Activated T-helper 2 cell treated with anti-CD3 and anti-CD28 coated beads, Interferon-gamma antibody, Interleukin-2, Interleukin-4, amounts not matched to agents 10 μg/mL and 5 μg/mL and 100 μg/mL, durations not matched to agents 14 hours and 24 hours and 36 hours (primary cell): ENCODE data around the gene XIST. TPM values are rescaled to one million over a fixed set of nuclear protein-coding genes. Genes with fewer than 3 reads are reported as not detected.
"Not testable (repeated sequence)": the region's sequence is repeated elsewhere in the genome, so short reads cannot be mapped to it uniquely, and the experiment has no call there.

ENCODE experiments used
- DNase-seq: peaks from one replicate; pipeline ENCODE4 v3.0.0; 2021; ENCODE audit warnings: low spot score
- H3K27ac Mint-ChIP-seq: one replicate; pipeline ENCODE4 v1.8.0; 2021; ENCODE audit warnings: mixed read lengths
- H3K27me3 Mint-ChIP-seq: one replicate; pipeline ENCODE4 v1.8.0; 2021; ENCODE audit warnings: low read depth, mixed read lengths
- H3K36me3 Mint-ChIP-seq: one replicate; pipeline ENCODE4 v1.8.0; 2021; ENCODE audit warnings: low read depth, mixed read lengths
- H3K4me1 Mint-ChIP-seq: one replicate; pipeline ENCODE4 v1.8.0; 2021; ENCODE audit warnings: low read depth, mixed read lengths
- H3K4me3 Mint-ChIP-seq: one replicate; pipeline ENCODE4 v1.8.0; 2021; ENCODE audit warnings: low read depth, mild to moderate bottlenecking, moderate library complexity, mixed read lengths
- H3K9me3 Mint-ChIP-seq: one replicate; pipeline ENCODE4 v1.8.0; 2021; ENCODE audit warnings: mixed read lengths
- intact Hi-C: fragments of 100-400 bp; cut with micrococcal nuclease; formaldehyde crosslinking; loops from one replicate; pipeline ENCODE4 v1.15.1; 2023
- total RNA-seq: library from RNA; stranded (reverse); gene quantifications from 2 replicates; pipeline ENCODE4 v1.2.3, GENCODE V29; 2022

Gene XIST
- total RNA-seq, result not detected in 2 replicates

DNA sequence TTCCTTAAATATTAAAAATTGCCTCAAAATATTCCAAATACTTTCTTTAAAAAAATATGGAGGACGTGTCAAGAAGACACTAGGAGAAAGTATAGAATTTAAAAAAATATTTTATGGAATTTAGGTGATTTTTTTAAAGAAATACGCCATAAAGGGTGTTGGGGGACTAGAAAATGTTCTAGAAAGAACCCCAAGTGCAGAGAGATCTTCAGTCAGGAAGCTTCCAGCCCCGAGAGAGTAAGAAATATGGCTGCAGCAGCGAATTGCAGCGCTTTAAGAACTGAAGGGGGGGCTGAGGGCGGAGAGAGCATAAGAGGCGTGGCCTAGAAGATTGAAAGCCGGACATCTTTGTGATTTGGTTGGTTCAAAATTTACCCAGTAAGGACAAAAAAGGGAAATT lies at the start of gene XIST:
Gene XIST (minus strand): TSS at position 248 of the 400 bp plus-strand sequence.
- Mint-ChIP-seq H3K36me3 (no peaks in the 10 kb centered on the region), H3K4me1 (no peaks in the 10 kb centered on the region), H3K4me3 (no peak within 1 kb of the TSS), H3K27ac (no peak within 1 kb of the TSS), H3K9me3 (no peaks in the 10 kb centered on the region), H3K27me3 (no peaks in the 10 kb centered on the region)
- no peak for DNase-seq
- intact Hi-C loops, result no loop called here

DNA sequence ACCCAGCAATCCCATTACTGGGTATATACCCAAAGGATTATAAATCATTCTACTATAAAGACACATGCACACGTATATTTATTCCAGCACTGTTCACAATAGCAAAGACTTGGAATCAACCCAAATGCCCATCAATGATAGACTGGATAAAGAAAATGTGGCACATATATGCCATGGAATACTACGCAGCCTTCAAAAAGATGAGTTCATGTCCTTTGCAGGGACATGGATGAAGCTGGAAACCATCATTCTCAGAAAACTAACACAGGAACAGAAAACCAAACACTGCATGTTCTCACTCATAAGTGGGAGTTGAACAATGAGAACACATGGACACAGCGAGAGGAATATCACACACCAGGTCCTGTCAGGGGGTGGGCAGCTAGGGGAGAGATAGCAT lies 45.8 kb upstream of the XIST start:
- H3K27me3 Mint-ChIP-seq, H3K4me1 Mint-ChIP-seq, H3K9me3 Mint-ChIP-seq, H3K27ac Mint-ChIP-seq, H3K4me3 Mint-ChIP-seq, intact Hi-C loops, DNase-seq, H3K36me3 Mint-ChIP-seq: not testable (repeated sequence)

DNA sequence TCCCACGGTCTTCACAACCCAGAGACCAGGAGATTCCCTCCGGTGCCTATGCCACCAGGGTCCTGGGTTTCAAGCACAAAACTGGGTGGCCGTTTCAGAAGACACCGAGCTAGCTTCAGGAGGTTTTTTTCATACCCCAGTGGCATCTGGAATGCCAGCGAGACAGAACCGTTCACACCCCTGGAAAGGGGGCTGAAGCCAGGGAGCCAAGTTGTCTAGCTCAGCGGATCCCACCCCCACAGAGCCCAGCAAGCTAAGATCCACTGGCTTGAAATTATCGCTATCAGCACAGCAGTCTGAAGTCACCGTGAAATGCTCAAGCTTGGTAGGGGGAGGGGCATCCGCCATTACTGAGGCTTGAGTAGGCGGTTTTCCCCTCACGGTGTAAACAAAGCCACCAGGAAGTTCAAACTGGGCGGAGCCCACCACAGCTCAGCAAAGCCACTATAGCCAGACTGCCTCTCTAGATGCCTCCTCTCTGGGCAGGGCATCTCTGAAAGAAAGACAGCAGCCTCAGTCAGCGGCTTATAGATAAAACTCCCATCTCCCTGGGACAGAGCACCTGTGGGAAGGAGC lies 40.1 kb upstream of the XIST start:
- H3K4me1 Mint-ChIP-seq, intact Hi-C loops, H3K36me3 Mint-ChIP-seq, DNase-seq, H3K4me3 Mint-ChIP-seq, H3K27me3 Mint-ChIP-seq, H3K9me3 Mint-ChIP-seq, H3K27ac Mint-ChIP-seq: not testable (repeated sequence)

DNA sequence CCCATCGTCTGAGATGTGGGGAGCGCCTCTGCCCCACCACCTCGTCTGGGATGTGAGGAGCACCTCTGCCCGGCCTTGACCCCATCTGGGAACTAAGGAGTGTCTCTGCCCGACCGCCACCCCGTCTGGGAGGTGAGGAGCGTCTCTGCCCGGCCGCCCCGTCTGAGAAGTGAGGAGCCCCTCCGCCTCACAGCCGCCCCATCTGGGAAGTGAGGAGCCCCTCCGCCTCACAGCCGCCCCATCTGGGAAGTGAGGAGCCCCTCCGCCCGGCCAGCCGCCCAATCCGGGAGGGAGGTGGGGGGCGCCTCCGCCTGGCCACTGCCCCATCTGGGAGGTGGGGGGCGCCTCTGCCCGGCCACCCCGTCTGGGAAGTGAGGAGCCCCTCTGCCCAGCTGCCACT lies 29.7 kb upstream of the XIST start:
- H3K4me3 Mint-ChIP-seq, H3K27me3 Mint-ChIP-seq, H3K36me3 Mint-ChIP-seq, intact Hi-C loops, DNase-seq, H3K4me1 Mint-ChIP-seq, H3K27ac Mint-ChIP-seq: not testable (repeated sequence)
- H3K9me3 Mint-ChIP-seq, result peaks cover 19% of the 10 kb centered on the region

DNA sequence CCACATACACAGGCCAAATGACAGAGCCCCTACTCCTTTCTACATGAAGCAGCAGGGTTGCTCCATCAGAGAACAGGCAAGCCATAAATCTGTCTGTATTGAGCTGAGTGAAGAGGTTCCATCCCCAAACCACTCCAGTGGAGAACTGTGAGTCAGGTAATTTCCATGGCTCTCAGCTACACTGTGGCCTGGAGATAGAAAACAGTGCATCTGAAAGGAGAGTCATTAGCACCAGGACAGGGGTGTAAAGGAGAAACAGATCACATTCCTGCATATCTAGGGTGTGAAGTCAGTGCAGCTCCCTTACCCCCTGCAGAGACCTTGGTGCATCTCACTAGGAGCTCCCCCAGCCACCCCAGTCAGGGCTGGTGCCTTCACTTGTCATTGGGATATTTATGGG lies 25.2 kb upstream of the XIST start:
- no peaks in the 10 kb centered on the region for H3K27me3 Mint-ChIP-seq
- H3K4me3 Mint-ChIP-seq, result no peak overlapping the region
- no peaks in the 10 kb centered on the region for H3K4me1 Mint-ChIP-seq
- H3K9me3 Mint-ChIP-seq, result peaks cover 15% of the 10 kb centered on the region
- no peaks in the 10 kb centered on the region for H3K36me3 Mint-ChIP-seq
- no peak overlapping the region for H3K27ac Mint-ChIP-seq
- intact Hi-C loops, result no loop called here
- no peak for DNase-seq

DNA sequence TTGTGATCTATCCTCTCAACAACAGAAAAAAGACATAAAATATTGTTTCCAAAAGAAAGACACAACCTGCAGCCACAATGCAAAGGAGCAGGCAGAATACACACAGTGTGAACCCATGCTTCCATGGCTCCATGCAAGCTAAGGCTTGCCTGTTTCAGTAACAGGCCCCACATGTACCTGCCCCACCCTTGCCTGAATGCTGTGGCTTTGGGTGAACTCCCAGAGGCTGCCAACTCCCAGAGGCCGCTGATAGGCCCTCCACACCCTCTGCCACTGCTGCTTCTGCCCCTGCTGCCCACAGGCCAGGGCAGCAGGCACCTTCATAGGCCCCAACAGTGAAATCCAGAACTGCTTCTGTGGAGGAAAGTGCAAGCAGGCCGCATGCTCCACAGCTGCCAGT lies 24.4 kb upstream of the XIST start:
- intact Hi-C loops, result no loop called here
- Mint-ChIP-seq H3K27ac (no peak overlapping the region), H3K9me3 (peaks cover 15% of the 10 kb centered on the region), H3K4me1 (peaks cover 2% of the 10 kb centered on the region), H3K4me3 (no peak overlapping the region), H3K27me3 (no peaks in the 10 kb centered on the region), H3K36me3 (no peaks in the 10 kb centered on the region)
- DNase-seq, result no peak

DNA sequence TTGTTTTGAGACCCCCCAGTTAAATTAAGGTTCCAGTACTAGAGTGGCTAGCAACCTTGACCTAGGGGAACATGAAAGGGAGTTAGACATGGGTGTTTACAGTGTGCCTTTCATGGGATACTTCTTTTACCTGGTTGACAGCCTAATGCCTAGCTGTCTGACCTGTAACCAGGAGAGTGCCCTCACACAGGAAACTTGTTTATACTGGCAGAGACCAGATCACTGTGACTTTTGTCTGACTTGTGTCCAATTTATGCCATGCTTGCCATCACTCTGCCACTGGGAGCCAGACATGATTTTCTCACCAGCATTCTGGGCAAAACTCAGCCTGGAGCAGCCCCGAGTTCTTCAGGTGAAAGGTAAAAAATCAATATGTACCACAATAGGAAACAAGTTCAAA lies 16.4 kb upstream of the XIST start:
- Mint-ChIP-seq H3K4me1 (peaks cover 2% of the 10 kb centered on the region), H3K36me3 (no peaks in the 10 kb centered on the region), H3K4me3 (no peak overlapping the region), H3K9me3 (no peaks in the 10 kb centered on the region), H3K27ac (no peak overlapping the region), H3K27me3 (no peaks in the 10 kb centered on the region)
- DNase-seq, result no peak
- intact Hi-C loops, result no loop called here

DNA sequence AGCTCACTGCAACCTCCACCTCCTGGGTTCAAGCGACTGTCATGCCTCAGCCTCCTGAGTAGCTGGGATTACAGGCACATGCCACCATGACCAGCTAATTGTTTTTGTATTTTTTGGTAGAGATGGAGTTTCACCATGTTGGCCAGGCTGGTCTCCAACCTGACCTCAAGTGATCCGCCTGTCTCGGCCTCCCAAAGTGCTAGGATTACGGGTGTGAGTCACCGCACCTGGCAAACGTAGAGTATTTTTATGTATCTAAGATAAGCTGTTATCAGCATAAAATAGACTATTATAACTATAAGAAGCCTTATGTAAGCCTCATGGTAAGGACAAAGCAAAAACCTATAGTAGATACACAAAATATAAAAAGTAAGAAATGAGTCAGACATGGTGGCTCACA lies 14.6 kb upstream of the XIST start:
- H3K27me3 Mint-ChIP-seq, result no peaks in the 10 kb centered on the region
- intact Hi-C loops, result no loop called here
- H3K4me1 Mint-ChIP-seq, result peaks cover 2% of the 10 kb centered on the region
- H3K9me3 Mint-ChIP-seq, result no peaks in the 10 kb centered on the region
- no peak overlapping the region for H3K27ac Mint-ChIP-seq
- DNase-seq, result no peak
- H3K4me3 Mint-ChIP-seq, result no peak overlapping the region
- H3K36me3 Mint-ChIP-seq, result no peaks in the 10 kb centered on the region

DNA sequence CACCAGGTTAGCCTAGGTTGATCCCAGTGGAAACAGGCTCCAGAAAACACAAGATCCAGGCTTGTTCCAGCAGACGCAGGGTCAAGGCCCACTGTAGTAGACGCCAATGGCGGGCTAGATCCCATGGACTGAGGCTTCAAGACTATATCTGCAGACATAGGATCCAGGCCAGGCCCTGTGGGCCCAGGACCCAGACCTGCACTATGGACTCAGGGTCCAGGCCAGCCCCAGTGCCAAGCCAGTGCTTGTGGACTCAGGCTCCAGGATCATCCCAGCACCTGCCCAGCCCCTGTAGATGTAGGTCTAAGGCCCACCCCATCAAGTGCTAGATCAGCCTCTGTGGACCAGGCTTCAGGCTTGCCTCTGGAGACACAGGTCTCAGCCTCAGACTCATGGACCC lies 11.3 kb upstream of the XIST start:
- H3K36me3 Mint-ChIP-seq, result no peaks in the 10 kb centered on the region
- no peak for DNase-seq
- intact Hi-C loops, result no loop called here
- no peak overlapping the region for H3K27ac Mint-ChIP-seq
- no peaks in the 10 kb centered on the region for H3K27me3 Mint-ChIP-seq
- no peaks in the 10 kb centered on the region for H3K9me3 Mint-ChIP-seq
- H3K4me3 Mint-ChIP-seq, result no peak overlapping the region
- no peaks in the 10 kb centered on the region for H3K4me1 Mint-ChIP-seq

DNA sequence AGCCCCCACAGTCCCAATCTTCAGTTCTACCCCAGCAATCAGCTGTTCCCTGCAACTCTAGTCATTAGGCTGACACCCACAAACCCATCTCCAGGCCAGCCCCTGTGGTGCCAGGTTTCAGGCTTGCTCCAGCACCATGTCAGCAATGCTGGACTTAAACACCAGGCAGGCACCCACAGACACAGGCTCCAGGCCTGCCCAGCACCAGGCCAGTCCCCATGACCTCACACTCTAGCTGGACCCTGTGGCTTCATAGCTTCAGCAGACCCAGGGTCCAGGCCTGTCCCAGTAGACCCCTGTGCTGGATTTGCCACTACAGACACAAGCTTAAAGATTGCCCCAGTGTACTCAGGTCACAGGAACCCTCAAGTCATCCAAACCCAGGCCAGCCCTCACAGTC lies 10.8 kb upstream of the XIST start:
- H3K27ac Mint-ChIP-seq, result no peak overlapping the region

DNA sequence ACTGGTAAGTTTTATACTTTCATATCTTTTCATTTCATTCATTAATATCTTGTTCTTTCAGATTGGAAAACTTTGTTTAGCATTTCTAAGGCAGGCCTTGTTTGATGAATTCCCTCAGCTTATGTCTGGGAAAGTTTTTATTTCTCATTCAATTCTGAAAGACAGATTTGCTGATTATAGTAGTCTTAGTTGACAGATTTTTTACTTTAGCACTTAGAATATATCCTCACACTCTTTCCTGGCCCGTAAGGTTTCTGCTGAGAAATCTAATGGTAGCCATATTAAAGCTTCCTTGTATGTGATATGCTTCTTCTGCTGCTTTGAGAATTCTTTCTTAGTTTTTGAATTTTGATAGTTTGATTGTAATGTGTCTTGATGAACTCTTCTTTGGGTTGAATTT lies 7.1 kb upstream of the XIST start:
- H3K36me3 Mint-ChIP-seq, result no peaks in the 10 kb centered on the region
- H3K4me3 Mint-ChIP-seq, result no peak overlapping the region
- H3K27me3 Mint-ChIP-seq, result no peaks in the 10 kb centered on the region
- DNase-seq, result no peak
- H3K9me3 Mint-ChIP-seq, result no peaks in the 10 kb centered on the region
- no peaks in the 10 kb centered on the region for H3K4me1 Mint-ChIP-seq
- H3K27ac Mint-ChIP-seq, result no peak overlapping the region
- intact Hi-C loops, result loop anchor here (5.0 kb wide), 1 partner anchor 693 kb away; no protein-coding TSS in a partner anchor

More for the DNA sequence above, 10.8 kb upstream of the XIST start:
- Mint-ChIP-seq H3K4me1 (no peaks in the 10 kb centered on the region), H3K9me3 (no peaks in the 10 kb centered on the region), H3K27me3 (no peaks in the 10 kb centered on the region), H3K4me3 (no peak overlapping the region), H3K36me3 (no peaks in the 10 kb centered on the region)
- intact Hi-C loops, result no loop called here
- no peak for DNase-seq

DNA sequence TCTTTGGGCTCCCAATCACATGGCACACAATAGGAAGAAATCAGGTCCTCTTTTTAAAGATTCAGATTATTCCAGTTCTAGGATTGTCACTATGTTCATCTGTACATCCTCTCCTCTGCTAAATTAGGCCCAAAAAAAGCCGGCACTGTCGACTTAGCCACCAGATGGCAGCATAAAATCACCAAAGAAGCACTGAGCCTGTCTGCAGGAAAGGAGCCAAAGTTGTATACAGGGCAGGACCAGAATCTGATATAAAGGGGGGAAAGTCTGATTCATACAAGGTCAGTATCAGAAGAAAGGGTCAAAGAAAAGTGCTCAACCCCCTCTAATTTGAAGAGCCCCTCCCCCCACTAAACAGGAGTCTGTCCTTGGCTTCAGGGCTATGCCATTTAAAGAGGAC lies 3.0 kb upstream of the XIST start:
- Mint-ChIP-seq H3K36me3 (no peaks in the 10 kb centered on the region), H3K4me3 (no peak overlapping the region), H3K27me3 (no peaks in the 10 kb centered on the region), H3K9me3 (no peaks in the 10 kb centered on the region), H3K27ac (no peak overlapping the region), H3K4me1 (no peaks in the 10 kb centered on the region)
- intact Hi-C loops, result loop anchor here (1.0 to 5.0 kb wide), 4 partner anchors 160 to 697 kb away; no protein-coding TSS in a partner anchor
- peak; percentile 18 for DNase-seq

DNA sequence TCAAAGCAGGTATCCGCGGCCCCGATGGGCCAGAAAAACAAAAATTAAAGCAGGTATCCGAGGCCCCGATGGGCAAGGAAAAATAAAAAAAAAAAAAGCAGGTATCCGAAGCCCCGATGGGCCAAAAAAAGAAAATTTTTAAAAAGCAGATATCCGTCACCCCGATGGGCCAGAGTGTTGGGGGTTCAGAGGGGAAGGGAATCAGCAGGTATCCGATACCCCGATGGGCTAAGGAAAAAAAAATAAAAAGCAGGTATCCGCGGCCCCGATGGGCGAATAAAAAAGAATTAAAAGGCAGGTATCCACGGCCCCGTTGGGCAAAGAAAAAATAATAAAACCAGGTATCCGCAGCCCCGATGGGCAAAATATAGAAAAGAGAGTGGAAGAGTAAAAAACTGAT lies 492 bp downstream of the XIST start:
- no peaks in the 10 kb centered on the region for H3K4me1 Mint-ChIP-seq
- H3K36me3 Mint-ChIP-seq, result no peaks in the 10 kb centered on the region
- no peak overlapping the region for H3K27ac Mint-ChIP-seq
- H3K9me3 Mint-ChIP-seq, result no peaks in the 10 kb centered on the region
- DNase-seq, result no peak
- H3K27me3 Mint-ChIP-seq, result no peaks in the 10 kb centered on the region
- intact Hi-C loops, result no loop called here
- no peak overlapping the region for H3K4me3 Mint-ChIP-seq
